Inflammatory macrophage (primary cell): ENCODE measurements around the gene SORCS1.

Experiments used
- DNase-seq, 2 donors: peaks; one replicate each; pipeline ENCODE4 v3.0.0-alpha.2; 2020 to 2022

SORCS1 gene

DNA sequence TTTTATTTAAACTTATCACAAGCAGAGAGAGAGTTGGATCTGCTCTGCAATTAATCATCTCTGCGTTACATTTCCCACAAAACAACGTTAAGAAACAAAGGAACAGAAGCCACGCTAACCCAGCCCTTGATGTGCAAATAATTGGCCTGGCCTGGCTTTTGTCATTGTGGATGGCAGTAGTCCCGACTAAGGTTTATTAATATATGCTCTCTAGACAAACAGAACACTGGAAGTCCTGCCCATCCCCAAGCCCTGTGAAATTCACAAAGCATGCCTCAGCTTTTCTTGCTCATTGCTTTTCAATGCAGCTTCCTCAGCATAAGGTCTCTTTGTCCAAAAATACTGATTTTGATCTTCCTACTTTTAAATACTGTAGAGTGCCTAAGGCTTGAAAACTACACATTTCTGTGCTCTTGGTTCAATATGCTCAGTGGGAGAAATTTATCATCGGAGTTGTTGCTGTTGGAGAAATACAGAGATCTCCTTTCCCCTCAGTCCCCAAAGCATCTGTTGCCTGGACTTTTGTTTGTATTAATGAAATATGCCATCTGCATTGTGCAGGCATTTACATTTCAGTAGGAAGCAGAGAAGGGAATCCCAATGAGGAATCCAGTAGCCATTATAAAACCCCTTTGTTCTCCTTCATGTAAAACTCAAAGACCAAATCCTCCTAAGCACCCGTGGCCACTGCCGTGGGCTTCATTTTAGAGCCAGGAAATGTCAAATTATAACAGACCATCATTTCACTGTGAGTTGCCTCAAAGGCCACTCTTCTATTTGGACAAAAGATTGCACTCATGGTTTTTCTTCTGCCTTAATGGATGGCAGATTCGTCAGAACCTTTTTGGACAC lies 61.1 kb downstream of the SORCS1 start:
- DNase-seq = no peak

DNA sequence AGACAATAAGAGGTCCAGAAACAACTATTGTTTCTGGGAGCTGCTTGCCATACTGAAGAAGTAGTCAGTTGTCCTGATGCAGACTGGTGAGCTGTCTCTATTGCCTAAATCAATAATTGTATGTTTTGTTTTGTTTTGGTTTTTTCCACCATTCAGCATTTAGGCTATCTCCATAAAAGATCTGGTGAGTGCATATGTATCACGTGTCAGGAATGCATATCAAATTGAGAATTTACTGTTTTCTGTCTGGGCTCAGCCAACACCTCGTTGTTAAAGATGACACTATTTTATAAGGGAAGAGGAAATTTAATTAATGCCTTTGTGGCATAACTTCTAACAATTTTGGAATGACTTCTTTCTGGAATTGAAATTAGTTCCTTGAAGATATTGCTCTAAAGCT lies 66.2 kb downstream of the SORCS1 start:
- no peak for DNase-seq

- DNase-seq = no peak
Observed at GRCh38 chr10:107094824-107095522, 69.5 kb downstream of the SORCS1 start.

DNA sequence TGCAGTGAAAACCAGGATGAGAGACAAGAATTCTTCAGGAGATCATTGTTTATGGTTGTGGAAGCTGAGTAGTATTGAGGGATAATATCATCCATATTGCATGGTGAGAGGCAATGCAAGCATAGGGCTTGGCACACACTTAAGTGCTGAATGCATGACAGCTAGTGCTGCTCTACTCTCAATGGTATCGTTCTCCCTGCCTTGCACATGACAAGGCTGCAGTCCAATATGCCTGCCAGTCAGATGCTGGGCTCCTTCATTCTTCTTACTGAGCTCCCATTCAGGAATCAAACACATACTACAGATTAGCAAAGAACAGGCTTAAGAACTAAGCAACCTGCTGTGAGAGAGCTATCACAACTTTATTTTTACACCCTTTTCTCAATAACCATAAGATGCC lies 72.2 kb downstream of the SORCS1 start:
- DNase-seq = no peak

DNA sequence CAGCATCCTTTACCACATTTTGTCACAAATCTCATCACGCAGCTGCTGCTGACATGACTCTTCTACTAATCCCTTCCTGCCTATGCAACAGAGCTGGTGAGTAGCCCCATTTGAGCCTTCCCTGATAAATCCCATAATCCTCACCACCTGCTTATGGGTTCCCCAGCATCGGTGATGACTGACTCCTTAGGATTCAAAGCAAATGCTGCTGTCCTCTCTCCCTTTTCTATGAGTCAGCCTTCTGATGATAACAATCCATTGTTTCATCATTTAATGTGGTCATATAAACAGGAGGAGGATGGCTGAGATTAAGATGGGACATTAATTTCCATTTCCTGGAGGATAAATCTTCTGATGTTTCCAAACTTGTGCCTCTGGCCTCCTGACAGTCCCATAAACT lies 73.4 kb downstream of the SORCS1 start:
- no peak for DNase-seq

DNA sequence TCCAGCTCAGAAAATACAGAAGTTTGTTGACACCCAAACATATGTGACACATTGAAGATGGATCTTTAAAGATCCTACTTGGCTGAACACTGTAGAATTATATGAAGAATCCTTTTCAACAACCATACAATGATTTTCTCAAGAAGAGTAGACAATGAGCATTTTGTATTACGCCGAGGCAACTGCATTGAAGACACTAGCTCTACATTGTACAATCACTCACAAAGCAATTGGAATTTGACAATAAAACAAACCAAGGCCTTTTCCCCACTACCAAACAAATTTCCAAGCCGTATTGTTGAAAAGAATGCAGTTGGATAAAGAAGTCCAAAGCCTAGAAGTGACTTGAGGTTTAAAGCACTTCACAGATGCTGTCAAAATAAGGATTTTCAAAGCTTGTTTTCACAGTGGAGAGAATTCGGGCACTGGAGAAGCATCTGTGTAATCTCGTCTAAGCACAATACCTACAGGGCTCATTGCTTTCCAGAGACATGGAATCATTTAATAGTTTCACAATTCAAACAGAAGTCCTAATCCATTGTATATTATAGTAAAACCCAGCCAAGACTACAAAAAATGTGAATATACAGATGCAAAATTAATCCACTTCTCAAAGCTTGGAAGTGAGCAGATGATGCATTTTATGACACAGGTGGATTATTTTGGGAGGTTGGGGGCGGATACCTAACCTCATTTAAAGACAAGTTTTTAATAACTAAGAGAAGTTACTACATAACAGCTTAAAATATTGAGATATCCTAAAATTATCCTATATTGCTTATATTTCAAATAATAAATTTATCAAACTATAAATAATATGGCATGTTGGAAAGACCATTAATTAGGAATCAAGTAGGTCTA lies 78.6 kb downstream of the SORCS1 start:
- no peak for DNase-seq

DNA sequence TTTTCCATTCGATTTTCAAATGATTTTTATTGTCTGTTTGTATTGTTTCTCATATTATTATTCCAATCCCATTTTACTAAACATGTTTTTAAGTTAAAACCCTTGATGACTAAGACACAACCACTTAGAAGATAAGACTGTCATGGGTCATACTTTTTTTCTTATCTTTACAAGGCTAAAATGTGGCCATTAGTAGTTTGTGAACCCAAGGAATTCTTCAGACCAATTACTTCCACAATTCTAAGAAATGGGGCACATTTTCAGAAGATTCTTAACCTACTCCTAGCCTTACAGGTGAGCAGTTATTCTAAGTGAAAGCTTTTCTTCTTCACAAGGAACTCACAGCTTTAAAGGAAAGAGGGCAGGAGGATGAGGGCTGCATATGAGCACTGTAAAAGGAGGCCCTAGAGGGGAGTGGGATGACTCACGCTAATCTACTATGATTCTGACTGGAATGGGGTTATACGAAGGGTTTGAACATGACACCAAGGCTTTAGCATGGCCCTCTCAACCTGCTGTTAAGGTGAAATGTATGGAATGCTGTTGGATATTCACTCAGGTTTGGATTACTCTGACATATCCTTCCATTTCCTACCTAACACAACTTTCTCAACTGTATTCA lies 81.0 kb downstream of the SORCS1 start:
- no peak for DNase-seq

- DNase-seq = no peak
Observed at GRCh38 chr10:107081644-107082043, 82.9 kb downstream of the SORCS1 start.

GRCh38 chr10:107075117-107075516 lies 89.4 kb downstream of the SORCS1 start:
- DNase-seq = no peak

DNA sequence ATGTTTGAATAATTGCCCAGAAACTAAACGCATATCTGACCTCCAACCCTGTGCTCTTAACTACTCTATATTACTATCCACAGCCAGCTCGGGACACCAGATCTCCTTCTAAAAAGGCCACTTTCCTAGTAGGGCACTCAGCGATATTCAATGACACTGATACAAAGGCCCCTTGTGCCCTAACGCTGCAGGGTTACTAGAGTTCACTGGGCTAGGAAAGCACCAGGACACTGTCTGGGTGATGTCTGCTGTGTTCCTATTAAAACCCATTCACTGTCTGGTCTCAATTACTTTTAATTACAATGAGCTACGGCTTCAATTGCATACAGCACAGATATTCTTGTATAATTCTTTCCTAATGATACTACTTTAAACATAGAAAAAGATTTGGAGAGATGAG lies 91.7 kb downstream of the SORCS1 start:
- no peak for DNase-seq

- no peak for DNase-seq
Observed at GRCh38 chr10:107072028-107072427, 92.5 kb downstream of the SORCS1 start.

GRCh38 chr10:107071301-107071700 lies 93.2 kb downstream of the SORCS1 start:
- no peak for DNase-seq

DNA sequence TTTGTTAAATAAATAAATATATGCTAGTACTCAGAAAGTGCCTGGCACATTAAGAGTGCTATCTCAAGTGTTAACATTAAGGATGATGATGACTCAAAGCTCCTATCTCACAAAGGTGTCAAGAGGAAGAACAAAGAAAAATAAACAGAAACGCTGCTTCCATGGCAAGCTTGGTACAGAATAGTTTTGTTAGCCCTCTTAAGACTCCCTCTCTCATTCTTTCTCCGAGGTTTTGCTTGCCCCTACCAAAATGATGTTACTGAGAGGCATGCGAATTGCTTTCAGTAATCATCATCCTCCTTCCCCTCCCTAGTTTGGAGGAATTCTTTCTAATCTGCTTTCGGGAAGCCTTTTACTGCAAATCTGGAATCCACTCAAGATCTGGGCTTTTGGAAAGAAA lies 96.7 kb downstream of the SORCS1 start:
- DNase-seq = no peak

DNA sequence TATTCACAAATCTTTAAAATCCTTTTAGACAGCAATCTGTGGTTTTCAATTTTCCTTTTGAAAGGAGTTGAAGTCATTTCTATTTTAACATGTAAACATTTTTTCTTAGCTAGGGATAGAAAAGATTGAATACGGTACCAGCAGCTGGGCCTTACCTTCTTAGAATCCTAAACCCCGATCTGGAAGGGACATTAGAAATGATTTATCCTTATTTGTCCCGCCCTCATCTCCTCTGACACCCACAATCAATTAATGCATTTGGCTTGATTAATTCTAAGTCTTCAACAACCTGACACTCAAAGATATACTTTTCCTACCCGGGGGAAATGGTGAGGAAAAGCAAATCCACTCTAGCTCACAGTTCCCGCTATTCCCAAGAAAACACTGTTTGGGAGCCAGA lies 100.4 kb downstream of the SORCS1 start:
- no peak for DNase-seq

- DNase-seq = no peak
Observed at GRCh38 chr10:107059872-107060271, 104.6 kb downstream of the SORCS1 start.

- no peak for DNase-seq
Observed at GRCh38 chr10:107059068-107059804, 105.3 kb downstream of the SORCS1 start.

DNA sequence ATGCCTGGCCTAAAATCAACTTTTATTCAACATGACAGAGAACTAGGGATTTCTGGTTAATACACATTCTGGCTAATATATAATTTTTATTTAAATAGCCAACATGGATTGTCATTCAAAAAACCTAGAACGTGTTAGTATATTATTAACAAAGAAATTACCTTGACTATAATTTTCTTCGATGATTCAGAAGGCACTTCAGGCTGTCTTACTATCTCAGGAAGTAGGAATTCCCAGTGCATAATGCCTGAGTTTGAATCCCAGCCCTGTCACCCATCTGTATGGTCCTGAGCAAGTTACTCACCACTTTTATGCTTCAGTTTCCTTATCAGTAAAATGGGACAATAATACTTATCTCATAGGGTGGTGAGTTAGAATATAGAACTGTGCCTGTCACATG lies 106.2 kb downstream of the SORCS1 start:
- DNase-seq = no peak

DNA sequence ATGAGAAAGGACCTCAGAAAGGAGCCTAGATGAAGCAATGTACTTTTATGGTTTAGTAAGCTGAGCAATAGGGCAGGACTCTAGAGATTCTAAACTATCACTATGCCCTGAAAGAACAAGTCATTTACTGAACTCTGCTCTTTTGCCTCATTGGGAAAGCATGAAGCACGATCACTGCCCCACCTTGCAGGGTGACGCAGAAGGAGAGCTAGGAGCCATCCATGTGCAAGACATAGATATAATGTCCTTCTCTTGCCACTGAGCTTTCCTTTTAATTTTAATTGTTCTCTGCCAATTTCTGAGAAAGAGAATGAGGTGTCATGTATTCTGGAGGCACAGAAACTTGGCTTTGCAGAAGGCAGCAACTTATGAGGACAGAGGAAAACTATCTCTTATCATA lies 108.3 kb downstream of the SORCS1 start:
- DNase-seq = no peak

- DNase-seq = no peak
Observed at GRCh38 chr10:107054469-107055156, 109.9 kb downstream of the SORCS1 start.

DNA sequence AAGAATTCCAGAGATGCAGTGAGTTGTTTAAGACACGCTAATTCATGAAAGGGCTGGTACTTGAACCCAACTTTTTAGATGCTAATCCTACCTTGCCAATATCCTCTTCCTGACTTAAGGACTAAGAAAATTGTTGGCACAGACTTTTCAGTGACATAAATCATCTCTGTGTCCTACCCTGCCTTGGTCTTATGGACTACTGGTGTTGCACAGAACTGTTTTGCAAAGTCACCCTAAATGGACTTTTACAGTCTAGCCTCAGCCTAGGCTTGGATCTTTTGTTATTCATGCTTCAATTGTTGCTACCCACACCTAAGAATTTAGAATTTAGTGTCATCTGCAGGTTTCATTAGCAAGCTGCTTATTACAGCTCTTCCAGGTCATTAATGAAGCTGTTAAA lies 112.7 kb downstream of the SORCS1 start:
- DNase-seq = no peak

DNA sequence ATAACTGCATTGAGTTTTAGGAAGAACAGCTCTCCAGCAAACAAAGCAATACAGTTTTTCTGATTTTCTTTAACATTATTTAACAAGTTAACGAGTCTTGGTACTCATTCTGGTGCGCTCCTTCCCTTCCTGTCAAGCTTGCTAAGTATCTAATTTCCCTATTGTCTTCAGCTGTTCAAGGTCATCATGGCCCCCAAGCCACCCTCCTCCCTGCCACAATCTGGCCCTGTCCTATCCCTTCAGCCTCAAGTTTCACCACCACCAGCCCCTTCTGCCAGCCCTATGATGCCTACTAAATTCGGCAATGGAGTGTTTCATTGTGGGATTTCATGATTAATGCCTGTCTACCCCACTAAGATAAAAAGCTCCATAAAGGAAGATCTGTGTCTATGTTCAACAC lies 121.0 kb downstream of the SORCS1 start:
- no peak for DNase-seq
